H1 (cell line): ENCODE data around the gene PARP14. TPM values are rescaled to one million over a fixed set of nuclear protein-coding genes. Genes with fewer than 3 reads are reported as not detected.

Experiments used
- CTCF ChIA-PET: fragments of 300-600 bp; sonication (Branson Sonifier 250); formaldehyde crosslinking; loops from one replicate; lab custom pipeline; 2021; ENCODE audit not compliant: partially characterized antibody; lab: Charles Lee
- POLR2A ChIA-PET: fragments of 300-600 bp; sonication (Branson Sonifier 250); formaldehyde crosslinking; loops from one replicate; lab custom pipeline; 2021; ENCODE audit warnings: inconsistent platforms; ENCODE audit not compliant: partially characterized antibody; lab: Charles Lee
- DNase-seq, 2 experiments: peaks; one replicate each; pipeline versions ENCODE4 v3.0.0 to v3.0.0-alpha.2; 2010 to 2022; ENCODE audit warnings: low spot score in 2 of 2, low read depth in 1 of 2, mixed read lengths in 1 of 2
- FAIRE-seq: peaks from 2 replicates; lab custom pipeline; 2011; peaks lifted over from hg19 to GRCh38; lab: Jason Lieb, UNC
- H2AFZ ChIP-seq: 2 replicates; pipeline ENCODE4 v1.8.1; 2012; ENCODE audit warnings: low read length, inconsistent platforms
- H2AK5ac ChIP-seq: 2 replicates; pipeline ENCODE4 v1.6.1; 2013; ENCODE audit warnings: low read depth, low read length
- H2BK120ac ChIP-seq: replicated peaks from 2 replicates; pipeline ENCODE3; 2013; ENCODE audit warnings: low read depth, low read length, inconsistent platforms
- H2BK12ac ChIP-seq: 2 replicates; pipeline ENCODE4 v1.6.1; 2013; ENCODE audit warnings: low read depth, low read length
- H2BK15ac ChIP-seq: 2 replicates; pipeline ENCODE4 v1.6.1; 2013; ENCODE audit warnings: low read length
- H2BK20ac ChIP-seq: 2 replicates; pipeline ENCODE4 v1.6.1; 2013; ENCODE audit warnings: low read length
- H2BK5ac ChIP-seq: 2 replicates; pipeline ENCODE4 v1.6.1; 2013; ENCODE audit warnings: low read depth, low read length
- H3K14ac ChIP-seq: 2 replicates; pipeline ENCODE4 v1.6.1; 2013; ENCODE audit warnings: inconsistent platforms; ENCODE audit not compliant: insufficient read length
- H3K18ac ChIP-seq: 2 replicates; pipeline ENCODE4 v1.6.1; 2013; ENCODE audit warnings: low read length; ENCODE audit errors: extremely low read depth
- H3K23ac ChIP-seq: 2 replicates; pipeline ENCODE4 v1.6.1; 2013; ENCODE audit warnings: inconsistent platforms; ENCODE audit not compliant: insufficient read length
- H3K23me2 ChIP-seq: 2 replicates; pipeline ENCODE4 v1.6.1; 2013; ENCODE audit warnings: low read depth, low read length
- H3K27ac ChIP-seq: 2 replicates; pipeline ENCODE4 v1.6.1; 2011; ENCODE audit warnings: low read depth, low read length, inconsistent platforms
- H3K27me3 ChIP-seq, 4 experiments: replicated peaks in 1 of 4; 1 replicate in 1 of 4; 2 replicates in 3 of 4; pipeline versions ENCODE4 v1.6.1 to v1.8.1; 2011 to 2013; ENCODE audit warnings: low read length in 3 of 4, mild to moderate bottlenecking in 3 of 4, inconsistent platforms in 2 of 4, mixed read lengths in 2 of 4, moderate library complexity in 1 of 4; ENCODE audit not compliant: control insufficient read depth in 3 of 4, insufficient read depth in 3 of 4; ENCODE audit errors: extremely low read depth in 1 of 4
- H3K36me3 ChIP-seq, 4 experiments: 2 replicates each; pipeline versions ENCODE4 v1.6.1 to v1.8.1; 2011 to 2013; ENCODE audit warnings: mild to moderate bottlenecking in 4 of 4, low read length in 3 of 4, moderate library complexity in 2 of 4, control low read depth in 1 of 4, inconsistent platforms in 1 of 4; ENCODE audit not compliant: insufficient read depth in 4 of 4, control insufficient read depth in 2 of 4
- H3K4ac ChIP-seq: replicated peaks from 2 replicates; pipeline ENCODE3; 2013; ENCODE audit warnings: low read length, low read depth, mixed read lengths, inconsistent platforms; ENCODE audit not compliant: insufficient read length
- H3K4me1 ChIP-seq, 4 experiments: replicated peaks in 1 of 4; 1 replicate in 1 of 4; 2 replicates in 3 of 4; pipeline versions ENCODE4 v1.6.1 to v1.8.1; 2011 to 2013; ENCODE audit warnings: low read length in 3 of 4, inconsistent platforms in 2 of 4, mixed read lengths in 1 of 4; ENCODE audit not compliant: insufficient read depth in 4 of 4, control insufficient read depth in 3 of 4
- H3K4me2 ChIP-seq, 2 experiments: 2 replicates each; pipeline versions ENCODE4 v1.6.1 to v1.8.1; 2011 to 2013; ENCODE audit warnings: low read depth in 2 of 2, low read length in 2 of 2, control low read depth in 1 of 2, inconsistent platforms in 1 of 2, mild to moderate bottlenecking in 1 of 2; ENCODE audit not compliant: insufficient read depth in 1 of 2
- H3K4me3 ChIP-seq, 4 experiments: fragments of 200-600, 300-600 bp in 1 of 4; sonication (generic), shearing (Covaris generic), sonication (Bioruptor Twin) in 1 of 4; 2 replicates each; pipeline versions ENCODE4 v1.5.1 to v1.8.1; 2011 to 2016; ENCODE audit warnings: low read length in 4 of 4, low read depth in 3 of 4, control low read depth in 2 of 4, inconsistent platforms in 2 of 4, mild to moderate bottlenecking in 2 of 4, mixed read lengths in 1 of 4, moderate library complexity in 1 of 4; ENCODE audit not compliant: insufficient read depth in 2 of 4; ENCODE audit errors: extremely low read depth in 1 of 4
- H3K56ac ChIP-seq: replicated peaks from 2 replicates; pipeline ENCODE3; 2013; ENCODE audit warnings: low read depth, mild to moderate bottlenecking, mixed read lengths, low read length, inconsistent platforms; ENCODE audit not compliant: insufficient read length
- H3K79me1 ChIP-seq: 2 replicates; pipeline ENCODE4 v1.6.1; 2013; ENCODE audit warnings: low read depth, low read length, control low read depth
- H3K79me2 ChIP-seq, 2 experiments: 2 replicates each; pipeline versions ENCODE4 v1.6.1 to v1.8.1; 2012 to 2013; ENCODE audit warnings: low read length in 2 of 2, mild to moderate bottlenecking in 2 of 2, inconsistent platforms in 1 of 2; ENCODE audit not compliant: insufficient read depth in 2 of 2, control insufficient read depth in 1 of 2
- H3K9ac ChIP-seq, 4 experiments: replicated peaks in 1 of 4; 1 replicate in 1 of 4; 2 replicates in 3 of 4; pipeline versions ENCODE4 v1.6.1 to v1.8.1; 2011 to 2013; ENCODE audit warnings: low read depth in 3 of 4, low read length in 3 of 4, control low read depth in 2 of 4, mild to moderate bottlenecking in 2 of 4, moderate library complexity in 2 of 4, inconsistent platforms in 1 of 4; ENCODE audit errors: extremely low read depth in 1 of 4
- H3K9me3 ChIP-seq, 2 experiments: 2 replicates each; pipeline versions ENCODE4 v1.6.1 to v1.8.1; 2012 to 2013; ENCODE audit warnings: mild to moderate bottlenecking in 2 of 2, moderate library complexity in 2 of 2, control low read depth in 1 of 2, inconsistent platforms in 1 of 2, low read depth in 1 of 2, low read length in 1 of 2, mixed read lengths in 1 of 2; ENCODE audit not compliant: insufficient read depth in 2 of 2
- H4K20me1 ChIP-seq, 2 experiments: replicated peaks in 1 of 2; 2 replicates each; pipeline versions ENCODE3 to v1.8.1; 2011 to 2013; ENCODE audit warnings: inconsistent platforms in 2 of 2, low read length in 2 of 2, mild to moderate bottlenecking in 1 of 2; ENCODE audit not compliant: insufficient read depth in 2 of 2, control insufficient read depth in 1 of 2
- H4K5ac ChIP-seq: 2 replicates; pipeline ENCODE4 v1.6.1; 2013; ENCODE audit warnings: low read length, low read depth, mixed read lengths, inconsistent platforms; ENCODE audit not compliant: insufficient read length
- H4K8ac ChIP-seq: 2 replicates; pipeline ENCODE4 v1.8.0; 2013; ENCODE audit warnings: mild to moderate bottlenecking, moderate library complexity, low read length, inconsistent platforms; ENCODE audit not compliant: insufficient read depth; ENCODE audit errors: extremely low read depth
- H4K91ac ChIP-seq: replicated peaks from 2 replicates; pipeline ENCODE3; 2013; ENCODE audit warnings: low read length, mixed read lengths, inconsistent platforms; ENCODE audit not compliant: insufficient read length
- ASH2L ChIP-seq: fragments of 200-600, 300-600 bp; sonication (generic); IDR thresholded peaks from one replicate; pipeline ENCODE4 v1.7.1; 2017; ENCODE audit warnings: low read length
- CEBPB ChIP-seq: IDR thresholded peaks from 2 replicates; pipeline ENCODE4 v1.6.1; 2012; ENCODE audit warnings: low read depth, low read length
- EGR1 ChIP-seq: IDR thresholded peaks from 2 replicates; pipeline ENCODE4 v1.6.1; 2011; ENCODE audit warnings: low read depth, low read length, borderline replicate concordance
- FOSL1 ChIP-seq: IDR thresholded peaks from 2 replicates; pipeline ENCODE4 v1.6.1; 2011; ENCODE audit warnings: mild to moderate bottlenecking, low read depth, low read length, moderate library complexity; ENCODE audit not compliant: insufficient read depth
- KDM5A ChIP-seq: fragments of 200-600 bp; IDR thresholded peaks from 2 replicates; pipeline ENCODE4 v1.7.1; 2012; ENCODE audit warnings: mild to moderate bottlenecking, low read length, inconsistent platforms, mixed read lengths
- POLR2AphosphoS5 ChIP-seq: IDR thresholded peaks from 2 replicates; pipeline ENCODE4 v1.6.1; 2011; ENCODE audit warnings: low read depth, low read length
- SIN3A ChIP-seq, 2 experiments: IDR thresholded peaks in 1 of 2; conservative IDR thresholded peaks in 1 of 2; 2 replicates each; pipeline ENCODE4 v1.6.1; 2011 to 2012; ENCODE audit warnings: low read length in 2 of 2, improper control_type of control experiment in 1 of 2, low read depth in 1 of 2, mild to moderate bottlenecking in 1 of 2
- SIRT6 ChIP-seq: IDR thresholded peaks from one replicate; pipeline ENCODE4 v1.7.1; 2012; ENCODE audit warnings: low read length, inconsistent platforms
- TCF12 ChIP-seq: IDR thresholded peaks from 2 replicates; pipeline ENCODE4 v1.6.1; 2011; ENCODE audit warnings: low read depth, mild to moderate bottlenecking, low read length
- WGBS, 2 experiments: shearing (Covaris generic) in 1 of 2; methylation state at CpG; one replicate each; pipeline versions ENCODE4 v1.1.6 to v1.1.7; 2013 to 2015; ENCODE audit warnings: low lambda C conversion rate in 2 of 2, mixed read lengths in 2 of 2, inconsistent platforms in 1 of 2, low coverage in 1 of 2, missing lambda C conversion rate in 1 of 2; ENCODE audit not compliant: insufficient replicate concordance in 2 of 2, insufficient coverage in 1 of 2, insufficient read length in 1 of 2; ENCODE audit errors: extremely low coverage in 1 of 2, missing lambda C conversion rate in 1 of 2; 5-methylcytosine and 5-hydroxymethylcytosine counted together
- polyA plus RNA-seq, 7 experiments: library from polyadenylated mRNA; depleted of rRNA in 3 of 7; stranded (reverse) in 5 of 7; unstranded in 2 of 7; fragments of >200 nt in 5 of 7; fragments of 200-250 nt in 2 of 7; gene quantifications; 1 replicate in 5 of 7; 2 replicates in 1 of 7; 4 replicates in 1 of 7; pipeline versions ENCODE4 v1.2.1 to v1.2.3, GENCODE V29; 2011 to 2013; ENCODE audit warnings: missing spikeins in 2 of 7, mixed read lengths in 2 of 7
- total RNA-seq: library from RNA; stranded (reverse); fragmentation: NEBNext Ultra II Directional; extraction: Animal tissue kit (Norgen Biotek cat#: 25700); gene quantifications from 2 replicates; pipeline ENCODE4 v1.2.1, GENCODE V29; 2021

PARP14 gene
- total and polyA plus RNA-seq, 2 of the 8 experiments (the other 6 are each of a cell fraction or from before 2014, with no cell fraction given) = 12.6 to 17.6 TPM

DNA sequence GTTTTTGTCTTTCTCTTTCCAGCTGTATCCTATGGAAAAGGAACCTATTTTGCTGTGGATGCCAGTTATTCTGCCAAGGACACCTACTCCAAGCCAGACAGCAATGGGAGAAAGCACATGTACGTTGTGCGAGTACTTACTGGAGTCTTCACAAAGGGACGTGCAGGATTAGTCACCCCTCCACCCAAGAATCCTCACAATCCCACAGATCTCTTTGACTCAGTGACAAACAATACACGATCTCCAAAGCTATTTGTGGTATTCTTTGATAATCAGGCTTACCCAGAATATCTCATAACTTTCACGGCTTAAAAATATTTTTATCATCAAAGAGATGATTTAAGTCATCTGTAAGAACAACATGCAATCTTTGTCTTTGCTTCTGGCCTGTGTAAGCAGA lies 44.9 kb upstream of the PARP14 start:
- H3K56ac ChIP-seq = no peak overlapping the region
- FAIRE-seq (no peak), DNase-seq (no peak)
- no peak overlapping the region for H3K4ac ChIP-seq
- no peak overlapping the region for H2BK15ac ChIP-seq
- no peak for TF ChIP-seq TCF12
- TF ChIP-seq SIRT6 = no peak
- TF ChIP-seq FOSL1 = no peak
- no peak for TF ChIP-seq POLR2AphosphoS5
- no peak for TF ChIP-seq SIN3A (conservative IDR thresholded peaks at IDR 0.05 in 1 of 2, IDR thresholded peaks at IDR 0.05 in 1 of 2; ENCODE audit: low read depth in 1 of 2, low read length in 2 of 2)
- no peak for TF ChIP-seq CEBPB
- TF ChIP-seq ASH2L = no peak
- TF ChIP-seq EGR1 = no peak
- no peak for TF ChIP-seq KDM5A
- no peak overlapping the region for H3K4me3 ChIP-seq
- H3K14ac ChIP-seq = no peak overlapping the region
- H3K27ac ChIP-seq = no peak overlapping the region
- H3K23me2 ChIP-seq = no peaks in the 10 kb centered on the region
- no peak overlapping the region for H2BK120ac ChIP-seq
- no peak overlapping the region for H2AK5ac ChIP-seq
- WGBS, 2 experiments = 90% methylated on average over 5 of the region's 5 CpGs; no CpG with 5 or more reads in 1 of the 2 experiments
- H2BK20ac ChIP-seq = no peak overlapping the region
- H2BK12ac ChIP-seq = no peak overlapping the region
- no peaks in the 10 kb centered on the region for H3K4me1 ChIP-seq
- H4K91ac ChIP-seq = no peak overlapping the region
- no peak overlapping the region for H2BK5ac ChIP-seq
- no peak overlapping the region for H4K8ac ChIP-seq
- H4K20me1 ChIP-seq = no peaks in the 10 kb centered on the region
- H3K4me2 ChIP-seq = no peak overlapping the region
- no peaks in the 10 kb centered on the region for H3K27me3 ChIP-seq
- POLR2A ChIA-PET = no interaction called here
- CTCF ChIA-PET = interaction anchor here (1.4 kb wide), 2 partner anchors 19 to 177 kb away, joined by 3 to 4 read pairs; no protein-coding TSS in a partner anchor
- no peaks in the 10 kb centered on the region for H3K79me1 ChIP-seq
- no peak overlapping the region for H3K18ac ChIP-seq
- no peak overlapping the region for H2AFZ ChIP-seq
- no peaks in the 10 kb centered on the region for H3K79me2 ChIP-seq
- H4K5ac ChIP-seq = no peak overlapping the region
- no peak overlapping the region for H3K9ac ChIP-seq
- H3K36me3 ChIP-seq = no peaks in the 10 kb centered on the region
- no peak overlapping the region for H3K23ac ChIP-seq
- no peaks in the 10 kb centered on the region for H3K9me3 ChIP-seq
